HG03175 (cell line): ENCODE results near the gene PARD3B.

Experiments used
- ATAC-seq: cut with Tn5 transposase; IDR thresholded peaks from one replicate; pipeline ENCODE4 v1.9.1; 2021; ENCODE audit warnings: mild to moderate bottlenecking, moderate library complexity; ENCODE audit not compliant: unreplicated experiment

The PARD3B gene

GRCh38 chr2:205424326-205424725, 879.1 kb downstream of the PARD3B start:
- no peak for ATAC-seq

GRCh38 chr2:205425102-205425501, 879.8 kb downstream of the PARD3B start:
- no peak for ATAC-seq

- ATAC-seq = no peak
These were observed 881.8 kb downstream of the PARD3B start for GRCh38 chr2:205427112-205427511.

- ATAC-seq = no peak
These were observed 883.5 kb downstream of the PARD3B start for GRCh38 chr2:205428811-205429210.

GRCh38 chr2:205435970-205436369, 890.7 kb downstream of the PARD3B start:
- ATAC-seq = no peak

- no peak for ATAC-seq
These were observed 893.0 kb downstream of the PARD3B start for GRCh38 chr2:205438241-205438640.

- no peak for ATAC-seq
These were observed 894.3 kb downstream of the PARD3B start for GRCh38 chr2:205439621-205440020.

- ATAC-seq = no peak
These were observed 896.2 kb downstream of the PARD3B start for GRCh38 chr2:205441524-205441923.

GRCh38 chr2:205448189-205448588, 902.9 kb downstream of the PARD3B start:
- ATAC-seq = no peak

GRCh38 chr2:205451901-205452512, 906.7 kb downstream of the PARD3B start:
- no peak for ATAC-seq

GRCh38 chr2:205453202-205453601, 907.9 kb downstream of the PARD3B start:
- ATAC-seq = no peak

GRCh38 chr2:205456682-205457081, 911.4 kb downstream of the PARD3B start:
- ATAC-seq = no peak

- ATAC-seq = no peak
These were observed 914.9 kb downstream of the PARD3B start for GRCh38 chr2:205460217-205460616.

- ATAC-seq = peak; percentile 23
These were observed 915.9 kb downstream of the PARD3B start for GRCh38 chr2:205461169-205461568.

GRCh38 chr2:205461678-205462665, 916.7 kb downstream of the PARD3B start:
- peak; percentile 57 for ATAC-seq

GRCh38 chr2:205462681-205463345, 917.5 kb downstream of the PARD3B start:
- no peak for ATAC-seq

- no peak for ATAC-seq
These were observed 918.3 kb downstream of the PARD3B start for GRCh38 chr2:205463466-205464025.

- no peak for ATAC-seq
These were observed 919.4 kb downstream of the PARD3B start for GRCh38 chr2:205464681-205465080.

GRCh38 chr2:205465791-205466190, 920.5 kb downstream of the PARD3B start:
- ATAC-seq = no peak

GRCh38 chr2:205471776-205472175, 926.5 kb downstream of the PARD3B start:
- no peak for ATAC-seq

- no peak for ATAC-seq
These were observed 928.5 kb downstream of the PARD3B start for GRCh38 chr2:205473791-205474190.
